WTC11 (cell line): ENCODE measurements around the gene ACOX3. TPM values are rescaled to one million over a fixed set of nuclear protein-coding genes. Genes with fewer than 3 reads are reported as not detected.

Experiments
- ATAC-seq: fragments of 200-7000 bp; cut with Tn5 transposase; 2 replicates; pipeline ENCODE4 v1.10.0; 2021; ENCODE audit warnings: mild to moderate bottlenecking, moderate library complexity
- CTCF ChIA-PET: fragments of 300-600 bp; sonication (Branson Sonifier 250); formaldehyde crosslinking; loops from one replicate; lab custom pipeline; 2021; ENCODE audit warnings: antibody characterized with exemption; lab: Charles Lee
- POLR2A ChIA-PET: fragments of 350-600 bp; sonication (Branson Sonifier 250); formaldehyde crosslinking; loops from one replicate; lab custom pipeline; 2021; ENCODE audit warnings: antibody characterized with exemption; lab: Charles Lee
- DNase-seq: peaks from one replicate; pipeline ENCODE4 v3.0.0; 2021; ENCODE audit warnings: low spot score
- H3K27ac Mint-ChIP-seq: 2 replicates; pipeline ENCODE4 v1.8.0; 2021; ENCODE audit warnings: mixed read lengths
- H3K27me3 Mint-ChIP-seq: 2 replicates; pipeline ENCODE4 v1.8.0; 2021; ENCODE audit warnings: low read depth, mild to moderate bottlenecking, moderate library complexity, mixed read lengths
- H3K36me3 Mint-ChIP-seq: 2 replicates; pipeline ENCODE4 v1.8.0; 2021; ENCODE audit warnings: mixed read lengths
- H3K4me1 Mint-ChIP-seq: 2 replicates; pipeline ENCODE4 v1.8.0; 2022; ENCODE audit warnings: mixed read lengths
- H3K4me3 Mint-ChIP-seq: 2 replicates; pipeline ENCODE4 v1.8.0; 2021; ENCODE audit warnings: mild to moderate bottlenecking, moderate library complexity, mixed read lengths
- H3K9me3 Mint-ChIP-seq: 2 replicates; pipeline ENCODE4 v1.8.0; 2021; ENCODE audit warnings: mixed read lengths
- ARID4B ChIP-seq: sonication (generic); formaldehyde crosslinking; IDR thresholded peaks from 2 replicates; pipeline ENCODE4 v1.8.0; 2023; ENCODE audit warnings: missing genetic modification reagents, mild to moderate bottlenecking, borderline replicate concordance
- ATF3 ChIP-seq: sonication (generic); formaldehyde crosslinking; conservative IDR thresholded peaks from 2 replicates; pipeline ENCODE4 v1.8.1; 2022; ENCODE audit warnings: mild to moderate bottlenecking, missing genetic modification reagents
- ATF6 ChIP-seq: sonication (generic); formaldehyde crosslinking; IDR thresholded peaks from 2 replicates; pipeline ENCODE4 v1.8.1; 2023; ENCODE audit warnings: mild to moderate bottlenecking, missing genetic modification reagents
- E2F4 ChIP-seq: sonication (generic); formaldehyde crosslinking; IDR thresholded peaks from 2 replicates; pipeline ENCODE4 v1.8.1; 2022; ENCODE audit warnings: low read depth, mild to moderate bottlenecking, moderate library complexity, missing genetic modification reagents, borderline replicate concordance
- GABPB1 ChIP-seq: sonication (generic); formaldehyde crosslinking; IDR thresholded peaks from 2 replicates; pipeline ENCODE4 v1.8.1; 2023; ENCODE audit warnings: mild to moderate bottlenecking, missing genetic modification reagents
- JAZF1 ChIP-seq: fragments of 250-450 bp; sonication (Bioruptor Pico); IDR thresholded peaks from 2 replicates; pipeline ENCODE4 v1.9.0; 2021; ENCODE audit warnings: moderate library complexity, mild to moderate bottlenecking, inconsistent platforms
- MXD4 ChIP-seq: fragments of 250-450 bp; sonication (Bioruptor Pico); IDR thresholded peaks from 2 replicates; pipeline ENCODE4 v1.8.0; 2021; ENCODE audit warnings: mild to moderate bottlenecking, moderate library complexity, borderline replicate concordance
- NFYB ChIP-seq: sonication (generic); formaldehyde crosslinking; conservative IDR thresholded peaks from 2 replicates; pipeline ENCODE4 v1.8.0; 2022; ENCODE audit warnings: low read depth, missing genetic modification reagents
- RORB ChIP-seq: fragments of 250-450 bp; sonication (Bioruptor Pico); IDR thresholded peaks from 2 replicates; pipeline ENCODE4 v1.9.0; 2021; ENCODE audit warnings: mild to moderate bottlenecking
- SMAD4 ChIP-seq: sonication (generic); formaldehyde crosslinking; IDR thresholded peaks from 2 replicates; pipeline ENCODE4 v1.8.0; 2022; ENCODE audit warnings: mild to moderate bottlenecking, missing genetic modification reagents
- SOX15 ChIP-seq: fragments of 250-450 bp; sonication (Bioruptor Pico); IDR thresholded peaks from 2 replicates; pipeline ENCODE4 v1.9.0; 2021; ENCODE audit warnings: mild to moderate bottlenecking
- TCF7 ChIP-seq: sonication (generic); formaldehyde crosslinking; IDR thresholded peaks from 2 replicates; pipeline ENCODE4 v1.8.0; 2022; ENCODE audit warnings: mild to moderate bottlenecking, low read depth, missing genetic modification reagents, moderate library complexity
- TEAD4 ChIP-seq: sonication (generic); formaldehyde crosslinking; IDR thresholded peaks from 2 replicates; pipeline ENCODE4 v1.8.0; 2022; ENCODE audit warnings: mild to moderate bottlenecking, missing genetic modification reagents
- ZNF138 ChIP-seq: sonication (generic); formaldehyde crosslinking; conservative IDR thresholded peaks from 2 replicates; pipeline ENCODE4 v1.8.1; 2022; ENCODE audit warnings: mild to moderate bottlenecking, moderate library complexity, missing genetic modification reagents
- ZNF671 ChIP-seq: fragments of 250-450 bp; sonication (Bioruptor Pico); IDR thresholded peaks from 2 replicates; pipeline ENCODE4 v1.8.0; 2021; ENCODE audit warnings: mild to moderate bottlenecking
- total RNA-seq: library from RNA; stranded (reverse); gene quantifications from 3 replicates; pipeline ENCODE4 v1.2.3, GENCODE V29; 2021
- TF ChIP-seq, protein P1 (sequence below): sonication (generic); formaldehyde crosslinking; IDR thresholded peaks from 2 replicates; pipeline ENCODE4 v1.8.1; 2022; ENCODE audit warnings: mild to moderate bottlenecking, missing genetic modification reagents, moderate library complexity, borderline replicate concordance
- TF ChIP-seq, protein P2 (sequence below): sonication (generic); formaldehyde crosslinking; IDR thresholded peaks from 2 replicates; pipeline ENCODE4 v1.8.0; 2022; ENCODE audit warnings: missing genetic modification reagents

The ACOX3 gene
- total RNA-seq, 1 experiment from 2014 or later: 10.7 TPM

DNA sequence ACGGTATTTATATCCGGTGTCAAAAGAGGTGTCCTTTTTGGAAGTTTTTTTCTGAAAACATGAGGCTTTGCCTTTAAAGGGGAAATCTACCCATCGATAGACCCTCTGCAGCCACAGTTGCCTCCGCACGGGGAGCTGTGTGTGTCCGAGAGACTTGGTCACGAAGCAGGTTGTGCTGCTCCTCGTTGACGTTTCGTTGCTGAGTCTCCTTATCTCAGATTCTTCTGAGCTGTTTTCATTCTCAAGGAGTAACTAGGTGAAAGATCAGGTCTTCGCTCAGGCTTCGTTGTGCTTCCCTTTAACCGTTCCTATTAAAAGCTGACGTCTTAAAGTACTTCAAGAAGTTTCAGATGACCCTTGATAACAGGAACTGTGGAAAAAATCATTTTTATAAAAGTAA is 23.9 kb upstream of the ACOX3 start (continued):
- no peak for TF ChIP-seq ATF3 (CRISPR knock-in tag)
- no peak for TF ChIP-seq ZNF671 (CRISPR knock-in tag)

DNA sequence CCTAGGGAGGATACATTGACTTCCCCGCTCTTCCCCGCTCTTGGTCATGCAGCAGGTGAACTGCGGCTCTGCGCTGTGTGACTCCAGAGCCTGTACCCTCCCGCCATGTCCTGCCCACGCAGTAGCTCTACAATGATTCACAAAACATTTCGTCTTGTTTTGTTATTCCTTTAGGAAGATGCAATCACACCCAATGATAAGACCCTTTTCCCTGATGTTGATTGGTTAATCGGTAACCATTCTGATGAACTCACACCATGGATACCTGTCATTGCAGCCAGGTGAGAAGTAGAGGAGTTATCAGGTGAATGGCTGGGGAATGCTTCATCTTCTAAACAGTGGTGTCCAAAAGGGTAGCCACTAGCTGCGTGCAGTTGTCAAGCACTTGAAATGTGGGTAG is 23.3 kb upstream of the ACOX3 start:
- CTCF ChIA-PET: interaction anchor here (1.4 to 1.9 kb wide), 2 partner anchors 83 to 144 kb away, joined by 4 to 5 read pairs; no protein-coding TSS in a partner anchor
- DNase-seq (no peak), ATAC-seq (no peak)
- Mint-ChIP-seq H3K27me3 (no peaks in the 10 kb centered on the region), H3K36me3 (peaks cover 28% of the 10 kb centered on the region), H3K4me1 (peaks cover 5% of the 10 kb centered on the region; the same call in 1 of the 2 replicates), H3K4me3 (no peak overlapping the region), H3K9me3 (no peaks in the 10 kb centered on the region), H3K27ac (peak overlapping the region; percentile 25; the same call in 1 of the 2 replicates)
- TF ChIP-seq, protein P1, sequence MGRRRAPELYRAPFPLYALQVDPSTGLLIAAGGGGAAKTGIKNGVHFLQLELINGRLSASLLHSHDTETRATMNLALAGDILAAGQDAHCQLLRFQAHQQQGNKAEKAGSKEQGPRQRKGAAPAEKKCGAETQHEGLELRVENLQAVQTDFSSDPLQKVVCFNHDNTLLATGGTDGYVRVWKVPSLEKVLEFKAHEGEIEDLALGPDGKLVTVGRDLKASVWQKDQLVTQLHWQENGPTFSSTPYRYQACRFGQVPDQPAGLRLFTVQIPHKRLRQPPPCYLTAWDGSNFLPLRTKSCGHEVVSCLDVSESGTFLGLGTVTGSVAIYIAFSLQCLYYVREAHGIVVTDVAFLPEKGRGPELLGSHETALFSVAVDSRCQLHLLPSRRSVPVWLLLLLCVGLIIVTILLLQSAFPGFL: no peak
- TF ChIP-seq E2F4 (CRISPR knock-in tag): no peak
- POLR2A ChIA-PET: no interaction called here

DNA sequence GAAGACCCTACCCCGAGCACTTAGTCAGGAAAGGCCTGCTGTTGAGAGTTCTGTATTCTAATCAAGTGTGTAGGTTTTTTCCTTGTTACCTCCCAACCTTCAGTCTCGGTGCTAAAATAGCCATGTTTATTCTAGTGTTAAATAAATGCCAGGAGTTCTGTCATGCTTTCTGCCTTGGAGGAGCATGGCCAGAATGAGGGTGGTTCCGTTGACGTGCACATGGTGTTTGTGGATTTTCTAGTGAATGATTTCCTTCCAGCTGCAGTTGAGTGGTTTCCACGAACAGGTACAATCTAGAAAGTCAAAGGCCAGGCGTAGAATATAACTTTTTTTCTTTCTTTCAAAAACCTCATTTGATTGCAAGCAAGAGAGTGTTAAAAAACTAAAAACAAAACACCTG is 21.1 kb upstream of the ACOX3 start:
- H3K4me3 Mint-ChIP-seq: no peak overlapping the region
- ChIA-PET POLR2A (no interaction called here), CTCF (no interaction called here)
- no peaks in the 10 kb centered on the region for H3K27me3 Mint-ChIP-seq
- no peak for ATAC-seq
- H3K9me3 Mint-ChIP-seq: no peaks in the 10 kb centered on the region
- H3K27ac Mint-ChIP-seq: no peak overlapping the region
- TF ChIP-seq ATF6 (CRISPR knock-in tag): no peak
- TF ChIP-seq GABPB1 (CRISPR knock-in tag): no peak
- TF ChIP-seq, protein P2, sequence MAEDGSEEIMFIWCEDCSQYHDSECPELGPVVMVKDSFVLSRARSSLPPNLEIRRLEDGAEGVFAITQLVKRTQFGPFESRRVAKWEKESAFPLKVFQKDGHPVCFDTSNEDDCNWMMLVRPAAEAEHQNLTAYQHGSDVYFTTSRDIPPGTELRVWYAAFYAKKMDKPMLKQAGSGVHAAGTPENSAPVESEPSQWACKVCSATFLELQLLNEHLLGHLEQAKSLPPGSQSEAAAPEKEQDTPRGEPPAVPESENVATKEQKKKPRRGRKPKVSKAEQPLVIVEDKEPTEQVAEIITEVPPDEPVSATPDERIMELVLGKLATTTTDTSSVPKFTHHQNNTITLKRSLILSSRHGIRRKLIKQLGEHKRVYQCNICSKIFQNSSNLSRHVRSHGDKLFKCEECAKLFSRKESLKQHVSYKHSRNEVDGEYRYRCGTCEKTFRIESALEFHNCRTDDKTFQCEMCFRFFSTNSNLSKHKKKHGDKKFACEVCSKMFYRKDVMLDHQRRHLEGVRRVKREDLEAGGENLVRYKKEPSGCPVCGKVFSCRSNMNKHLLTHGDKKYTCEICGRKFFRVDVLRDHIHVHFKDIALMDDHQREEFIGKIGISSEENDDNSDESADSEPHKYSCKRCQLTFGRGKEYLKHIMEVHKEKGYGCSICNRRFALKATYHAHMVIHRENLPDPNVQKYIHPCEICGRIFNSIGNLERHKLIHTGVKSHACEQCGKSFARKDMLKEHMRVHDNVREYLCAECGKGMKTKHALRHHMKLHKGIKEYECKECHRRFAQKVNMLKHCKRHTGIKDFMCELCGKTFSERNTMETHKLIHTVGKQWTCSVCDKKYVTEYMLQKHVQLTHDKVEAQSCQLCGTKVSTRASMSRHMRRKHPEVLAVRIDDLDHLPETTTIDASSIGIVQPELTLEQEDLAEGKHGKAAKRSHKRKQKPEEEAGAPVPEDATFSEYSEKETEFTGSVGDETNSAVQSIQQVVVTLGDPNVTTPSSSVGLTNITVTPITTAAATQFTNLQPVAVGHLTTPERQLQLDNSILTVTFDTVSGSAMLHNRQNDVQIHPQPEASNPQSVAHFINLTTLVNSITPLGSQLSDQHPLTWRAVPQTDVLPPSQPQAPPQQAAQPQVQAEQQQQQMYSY: no peak
- no peak for TF ChIP-seq NFYB (CRISPR knock-in tag)
- TF ChIP-seq ZNF138 (CRISPR knock-in tag): no peak
- TF ChIP-seq SMAD4 (CRISPR knock-in tag): no peak
- no peak for TF ChIP-seq TCF7 (CRISPR knock-in tag)
- no peak for TF ChIP-seq SOX15 (CRISPR knock-in tag)
- DNase-seq: no peak
- H3K4me1 Mint-ChIP-seq: peaks cover 5% of the 10 kb centered on the region; the same call in 1 of the 2 replicates
- H3K36me3 Mint-ChIP-seq: peaks cover 32% of the 10 kb centered on the region

GRCh38 chr4:8461086-8461485 is 20.6 kb upstream of the ACOX3 start:
- Mint-ChIP-seq H3K27ac (no peak overlapping the region), H3K36me3 (peaks cover 32% of the 10 kb centered on the region), H3K4me1 (peaks cover 5% of the 10 kb centered on the region; the same call in 1 of the 2 replicates), H3K4me3 (no peak overlapping the region), H3K9me3 (no peaks in the 10 kb centered on the region)
- ATAC-seq: no peak
- TF ChIP-seq TEAD4 (no peak), ARID4B (CRISPR knock-in tag) (no peak), RORB (no peak), MXD4 (no peak), JAZF1 (CRISPR knock-in tag) (no peak)
- TF ChIP-seq, all 79 proteins: peak for 0
- ChIA-PET CTCF (no interaction called here), POLR2A (no interaction called here)
- H3K27me3 Mint-ChIP-seq: no peaks in the 10 kb centered on the region
- no peak for DNase-seq
